ENCODE results near the gene CD2BP2. TPM values are rescaled to one million over a fixed set of nuclear protein-coding genes. Genes with fewer than 3 reads are reported as not detected.

Gene CD2BP2
- total RNA-seq: 49.6 and 58.5 TPM in 2 replicates

DNA sequence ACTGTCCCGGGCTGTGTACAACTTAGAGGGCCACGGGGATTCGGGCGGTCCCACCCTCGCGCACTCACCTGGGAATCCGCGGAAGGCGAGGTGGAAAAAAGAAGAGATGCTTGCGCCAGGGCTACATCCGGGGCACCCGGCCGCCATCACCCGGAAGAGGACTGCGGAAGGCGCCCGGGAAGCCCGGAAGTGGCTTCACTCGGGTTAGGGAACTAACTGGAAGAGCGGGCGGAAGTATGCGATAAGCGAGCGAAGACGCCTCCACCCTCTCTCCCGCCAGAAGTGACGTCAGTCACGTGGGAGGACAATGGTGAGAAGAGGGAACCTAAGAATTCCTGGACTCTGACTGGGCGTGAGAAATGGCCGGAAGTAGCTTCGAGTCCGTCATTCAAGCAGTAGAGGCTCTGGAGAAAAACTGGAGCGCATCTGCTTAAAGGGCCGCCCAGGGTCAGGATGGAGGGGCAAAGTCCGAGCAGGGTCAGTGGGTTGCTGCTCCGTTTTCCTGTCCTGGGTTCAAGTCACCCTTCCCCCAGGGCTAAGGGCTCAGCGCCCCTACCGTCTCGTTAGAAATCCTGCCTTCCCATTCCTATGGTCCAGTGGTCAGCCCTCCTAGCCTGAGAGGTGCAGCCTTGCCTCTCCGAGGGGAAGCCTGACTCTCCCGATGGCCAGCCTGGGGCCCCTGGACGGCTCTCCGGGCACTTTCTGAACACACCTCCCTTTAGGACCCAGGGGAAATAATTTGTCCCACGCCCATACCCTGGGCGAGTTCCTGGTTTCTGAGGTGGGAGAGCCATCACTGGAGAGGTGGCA lies at the start of gene CD2BP2:
Gene CD2BP2 (minus strand): TSS at position 165 of the 810 bp plus-strand sequence. CDS start 627 bp downstream, outside the sequence.

GRCh38 chr16:30395155-30395991 lies 40.3 kb upstream of the CD2BP2 start, which contains the start of gene ZNF48:
ZNF48 (plus strand) TSS chr16:30395420; CDS start chr16:30395795, 375 bp downstream.

DNA sequence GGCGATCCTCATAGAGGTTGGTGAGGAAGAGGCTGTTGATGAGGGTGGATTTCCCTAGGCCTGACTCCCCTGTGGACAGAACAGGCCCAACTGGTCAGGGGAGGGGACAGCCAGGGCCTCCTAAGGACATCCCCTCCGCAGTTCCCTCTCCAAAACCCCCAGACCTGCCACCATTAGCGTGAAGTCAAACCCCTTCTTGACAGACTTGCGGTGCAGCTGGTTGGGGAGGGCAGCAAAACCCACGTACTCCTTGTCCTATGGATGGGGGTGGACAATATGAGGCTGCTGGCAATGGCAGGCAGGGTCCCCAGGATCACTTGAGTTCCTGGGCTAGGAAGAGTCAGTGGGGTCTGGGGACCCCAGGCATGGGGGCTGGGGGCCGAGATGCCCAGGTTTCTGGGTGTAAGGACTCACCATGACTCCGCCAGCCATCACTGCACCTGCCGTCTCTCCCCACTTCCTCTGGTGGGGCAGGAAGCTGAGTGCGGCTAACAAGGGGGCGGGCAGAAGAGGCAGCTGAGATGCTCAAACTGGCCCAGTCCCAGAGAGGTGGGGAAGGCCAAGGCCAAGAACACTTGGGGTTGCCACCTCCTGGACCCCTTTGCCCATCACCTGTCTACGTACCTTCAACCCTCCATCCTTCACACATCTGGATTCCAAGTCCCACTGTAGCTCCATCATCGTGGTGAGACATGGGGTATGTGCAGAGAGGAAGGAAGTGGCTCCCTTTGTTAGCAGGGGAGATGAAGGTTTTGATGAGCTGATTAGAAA lies 27.2 kb upstream of the CD2BP2 start, which contains the start of gene SEPTIN1:
Gene SEPTIN1 (minus strand): TSS at position 451 of the 771 bp plus-strand sequence. CDS start 19 bp downstream, at position 432.

GRCh38 chr16:30374538-30374937 lies 19.4 kb upstream of the CD2BP2 start, which contains the start of gene MYL11:
MYL11 (plus strand) TSS chr16:30374802; CDS start chr16:30374858, 56 bp downstream.

GRCh38 chr16:30370456-30371247 lies 15.5 kb upstream of the CD2BP2 start, which contains the start of gene TBC1D10B:
TBC1D10B (minus strand) TSS chr16:30370494; CDS start chr16:30370183, 311 bp downstream.

Other genes starting within 250 kb of the CD2BP2 start
- 0.89 and 2.9 TPM in 2 replicates for gene GDPD3, start 241.8 kb downstream of the CD2BP2 start, total RNA-seq
- 69.5 and 90.6 TPM in 2 replicates for gene MAPK3, start 232.1 kb downstream of the CD2BP2 start, total RNA-seq
- 4.3 and 7.2 TPM in 2 replicates for gene CORO1A, start 171.7 kb downstream of the CD2BP2 start, total RNA-seq
- gene BOLA2B, start 161.6 kb downstream of the CD2BP2 start, total RNA-seq: 316 and 413 TPM in 2 replicates
- gene SLX1A, start 161.4 kb downstream of the CD2BP2 start, total RNA-seq: 57.9 and 58.7 TPM in 2 replicates
- gene SULT1A3, start 156.1 kb downstream of the CD2BP2 start, total RNA-seq: 1.7 and 5.0 TPM in 2 replicates
- 0.18 and 0.29 TPM in 2 replicates for gene NPIPB13, start 106.8 kb downstream of the CD2BP2 start, total RNA-seq
- 42.7 and 45.6 TPM in 2 replicates for gene TBC1D10B, start 15.2 kb upstream of the CD2BP2 start, total RNA-seq
- not detected in 2 replicates for gene MYL11, start 19.5 kb upstream of the CD2BP2 start, total RNA-seq
- gene SEPTIN1, start 27.3 kb upstream of the CD2BP2 start, total RNA-seq: not detected in 2 replicates
- 7.2 and 9.7 TPM in 2 replicates for gene ZNF48, start 40.1 kb upstream of the CD2BP2 start, total RNA-seq
- gene ZNF771, start 52.3 kb upstream of the CD2BP2 start, total RNA-seq: 9.9 and 11.8 TPM in 2 replicates
- gene DCTPP1, start 74.7 kb upstream of the CD2BP2 start, total RNA-seq: 31.7 and 34.7 TPM in 2 replicates
- gene SEPHS2, start 90.6 kb upstream of the CD2BP2 start, total RNA-seq: 16.0 and 19.0 TPM in 2 replicates
- gene ITGAL, start 117.4 kb upstream of the CD2BP2 start, total RNA-seq: not detected in 2 replicates
- 21.9 and 29.4 TPM in 2 replicates for gene ZNF768, start 171.3 kb upstream of the CD2BP2 start, total RNA-seq
- 8.7 and 14.1 TPM in 2 replicates for gene ZNF747, start 179.6 kb upstream of the CD2BP2 start, total RNA-seq
- gene ZNF764, start 203.1 kb upstream of the CD2BP2 start, total RNA-seq: 5.5 and 6.2 TPM in 2 replicates
- gene ZNF688, start 216.4 kb upstream of the CD2BP2 start, total RNA-seq: 17.6 and 21.8 TPM in 2 replicates
- gene ZNF785, start 230.4 kb upstream of the CD2BP2 start, total RNA-seq: 3.7 and 23.6 TPM in 2 replicates

Data from myometrial cell (primary cell).